ENCODE results near the gene DPM1. TPM values are rescaled to one million over a fixed set of nuclear protein-coding genes. Genes with fewer than 3 reads are reported as not detected.

DPM1 gene
- total and polyA plus RNA-seq, 2 of the 8 experiments (the other 6 are each of a cell fraction or from before 2014, with no cell fraction given), result 42.3 to 57.0 TPM

DNA sequence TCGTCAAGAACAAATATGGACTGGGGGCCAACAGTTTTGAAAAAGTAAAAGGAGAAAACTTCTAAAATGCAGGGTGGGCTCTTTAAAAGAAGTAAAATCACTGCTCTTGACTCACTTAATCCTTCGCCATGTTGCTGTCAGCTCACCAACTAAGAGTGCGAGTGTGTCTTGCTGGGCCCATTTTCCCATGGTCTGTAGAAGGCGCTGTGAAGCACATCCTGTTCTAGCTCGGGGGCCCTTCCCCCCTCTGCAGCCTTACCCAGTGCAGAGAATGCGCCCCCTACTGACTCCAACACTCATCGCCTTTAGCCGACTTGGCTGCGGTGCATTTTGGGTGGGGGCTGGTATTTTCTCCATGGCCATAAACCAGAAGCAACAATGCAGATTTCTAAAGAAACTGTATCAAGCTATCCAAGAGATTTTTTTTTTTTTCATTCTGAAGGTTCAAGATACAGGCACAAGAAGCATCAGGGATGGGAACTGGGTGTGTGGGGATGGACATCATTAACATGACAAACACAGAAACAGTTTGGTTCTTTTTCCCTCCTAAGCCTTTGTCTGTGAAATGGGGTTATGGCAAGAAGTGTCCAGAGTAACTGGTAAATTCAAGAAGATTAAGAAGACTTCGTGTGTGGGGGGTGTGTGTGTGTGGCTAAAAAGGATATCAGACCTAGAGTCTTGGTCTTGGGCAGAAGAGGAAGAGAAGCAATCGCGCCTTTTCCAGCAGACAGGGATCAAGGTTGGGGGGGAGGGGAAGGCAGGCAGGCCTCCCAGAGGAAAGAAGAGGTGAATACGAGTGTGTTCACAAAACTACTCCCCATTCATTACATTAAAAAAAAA lies 28.8 kb downstream of the DPM1 start (continued):
- TF ChIP-seq ZNF274 (IDR thresholded peaks at IDR 0.05; ENCODE audit: borderline replicate concordance, extremely low read depth, low read length) (no peak), SAP30 (IDR thresholded peaks at IDR 0.05; ENCODE audit: insufficient read depth, insufficient replicate concordance, low read length) (peak; percentile 56), CEBPB (IDR thresholded peaks at IDR 0.05; ENCODE audit: low read depth, low read length) (no peak), JUND (IDR thresholded peaks at IDR 0.05; ENCODE audit: low read length) (peak; percentile 69), SIN3A (conservative IDR thresholded peaks at IDR 0.05 in 1 of 2, IDR thresholded peaks at IDR 0.05 in 1 of 2; ENCODE audit: low read depth in 1 of 2, low read length in 2 of 2) (peak; percentile 85 to 87; a peak in 3 of 4 replicates), SP4 (IDR thresholded peaks at IDR 0.05; ENCODE audit: low read length) (peak; percentile 85), TEAD4 (IDR thresholded peaks at IDR 0.05; ENCODE audit: low read depth, low read length) (peak; percentile 82), FOSL1 (IDR thresholded peaks at IDR 0.05; ENCODE audit: insufficient read depth, low read depth, low read length) (no peak), BRCA1 (IDR thresholded peaks at IDR 0.05; ENCODE audit: low read depth, low read length) (no peak), TAF1 (IDR thresholded peaks at IDR 0.05; ENCODE audit: low read depth, low read length) (peak; percentile 84), RAD21 (IDR thresholded peaks at IDR 0.05 in 1 of 2, conservative IDR thresholded peaks at IDR 0.05 in 1 of 2; ENCODE audit: low read depth in 2 of 2, low read length in 2 of 2) (peak; percentile 59 to 73), PHF8 (conservative IDR thresholded peaks at IDR 0.05; ENCODE audit: low read depth, low read length) (no peak), KDM1A (IDR thresholded peaks at IDR 0.05; ENCODE audit: borderline replicate concordance, low read length) (peak; percentile 67; the same call in 1 of the 2 replicates), POLR2AphosphoS5 (IDR thresholded peaks at IDR 0.05; ENCODE audit: low read depth, low read length) (peak; percentile 84), HDAC6 (IDR thresholded peaks at IDR 0.05; ENCODE audit: low read depth, low read length) (no peak), RXRA (IDR thresholded peaks at IDR 0.05; ENCODE audit: insufficient read depth, low read depth, low read length) (no peak), SIRT6 (IDR thresholded peaks at IDR 0.05; ENCODE audit: low read length) (no peak), EGR1 (IDR thresholded peaks at IDR 0.05; ENCODE audit: borderline replicate concordance, low read depth, low read length) (no peak), CHD2 (IDR thresholded peaks at IDR 0.05; ENCODE audit: low read length) (peak; percentile 83), ATF2 (IDR thresholded peaks at IDR 0.05; ENCODE audit: low read length) (peak; percentile 65), POLR2A (IDR thresholded peaks at IDR 0.05; ENCODE audit: control extremely low read depth in 1 of 2, low read depth in 2 of 2, low read length in 2 of 2) (peak; percentile 51 to 62; a peak in 2 of 3 replicates)
- TF ChIP-seq, protein P1, sequence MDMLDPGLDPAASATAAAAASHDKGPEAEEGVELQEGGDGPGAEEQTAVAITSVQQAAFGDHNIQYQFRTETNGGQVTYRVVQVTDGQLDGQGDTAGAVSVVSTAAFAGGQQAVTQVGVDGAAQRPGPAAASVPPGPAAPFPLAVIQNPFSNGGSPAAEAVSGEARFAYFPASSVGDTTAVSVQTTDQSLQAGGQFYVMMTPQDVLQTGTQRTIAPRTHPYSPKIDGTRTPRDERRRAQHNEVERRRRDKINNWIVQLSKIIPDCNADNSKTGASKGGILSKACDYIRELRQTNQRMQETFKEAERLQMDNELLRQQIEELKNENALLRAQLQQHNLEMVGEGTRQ (IDR thresholded peaks at IDR 0.05; ENCODE audit: low read length), result no peak
